Omental fat pad (tissue), 4 donors: ENCODE measurements around the gene WDR88. TPM values are rescaled to one million over a fixed set of nuclear protein-coding genes. Genes with fewer than 3 reads are reported as not detected.
"Not testable (repeated sequence)": the region's sequence is repeated elsewhere in the genome, so short reads cannot be mapped to it uniquely, and the experiment has no call there.

Source experiments
- ATAC-seq: fragments of 150-250 bp; one replicate; pipeline ENCODE4 v1.9.1; 2016; ENCODE audit warnings: mild to moderate bottlenecking, moderate library complexity; ENCODE audit not compliant: low FRiP score
- DNase-seq: peaks from one replicate; pipeline ENCODE4 v3.0.0-alpha.2; 2019; ENCODE audit warnings: low spot score
- CTCF ChIP-seq, 3 donors: fragments of 450-650 bp; IDR thresholded peaks; one replicate each; pipeline ENCODE4 v1.5.1; 2016 to 2017; ENCODE audit warnings: antibody characterized with exemption in 3 of 3, mild to moderate bottlenecking in 3 of 3, moderate library complexity in 2 of 3
- total RNA-seq, 4 donors: library from RNA; depleted of rRNA; stranded (reverse); fragments of >200 nt; gene quantifications; one replicate each; pipeline ENCODE4 v1.1.0, GENCODE V29; 2016

The WDR88 gene
- total RNA-seq, 4 donors from 2014 or later, result not detected

- DNase-seq, result no peak
These were observed 6.0 kb upstream of the WDR88 start for GRCh38 chr19:33125929-33126388.

GRCh38 chr19:33126712-33127111 is 5.2 kb upstream of the WDR88 start:
- ATAC-seq, result not testable (repeated sequence)

More at GRCh38 chr19:33125929-33126388, 6.0 kb upstream of the WDR88 start:
- no peak for ATAC-seq
- no peak for TF ChIP-seq CTCF (IDR thresholded peaks at IDR 0.05)

GRCh38 chr19:33129901-33130300 is 2.0 kb upstream of the WDR88 start:
- ATAC-seq (no peak), DNase-seq (no peak)
- TF ChIP-seq CTCF (IDR thresholded peaks at IDR 0.05), result no peak

More at GRCh38 chr19:33126712-33127111, 5.2 kb upstream of the WDR88 start:
- DNase-seq, result not testable (repeated sequence)

GRCh38 chr19:33130433-33130832 is 1.5 kb upstream of the WDR88 start:
- DNase-seq (no peak), ATAC-seq (no peak)
- no peak for TF ChIP-seq CTCF (IDR thresholded peaks at IDR 0.05)

GRCh38 chr19:33132425-33132824 is 511 bp downstream of the WDR88 start:
- no peak for TF ChIP-seq CTCF (IDR thresholded peaks at IDR 0.05)
- ATAC-seq (no peak), DNase-seq (no peak)

GRCh38 chr19:33133438-33134031 is 1.6 kb downstream of the WDR88 start:
- no peak for TF ChIP-seq CTCF (IDR thresholded peaks at IDR 0.05)
- no peak for DNase-seq
- ATAC-seq, result no peak

- no peak for TF ChIP-seq CTCF (IDR thresholded peaks at IDR 0.05)
- ATAC-seq (no peak), DNase-seq (no peak)
These were observed 2.7 kb downstream of the WDR88 start for GRCh38 chr19:33134571-33135041.
